T47D (cell line): Measurements from ENCODE around the gene PGRMC2.
A peak's percentile ranks its signal among the peaks of the same experiment; 100 is the strongest.

ENCODE experiments used
- DNase-seq, 2 experiments: peaks; one replicate each; pipeline versions ENCODE4 v3.0.0 to v3.0.0-alpha.2; 2011 to 2012; ENCODE audit warnings: low read depth in 1 of 2, low spot score in 1 of 2
- JUND ChIP-seq: IDR thresholded peaks from 2 replicates; pipeline ENCODE4 v1.6.1; 2012; ENCODE audit warnings: low read depth
- in situ Hi-C: cut with HindIII; loops from 2 replicates; pipeline ENCODE4 v1.10.0; 2016; ENCODE audit warnings: low sequenced_read_pairs, low pct_unique_long_range_greater_than_20kb

The PGRMC2 gene, protein sequence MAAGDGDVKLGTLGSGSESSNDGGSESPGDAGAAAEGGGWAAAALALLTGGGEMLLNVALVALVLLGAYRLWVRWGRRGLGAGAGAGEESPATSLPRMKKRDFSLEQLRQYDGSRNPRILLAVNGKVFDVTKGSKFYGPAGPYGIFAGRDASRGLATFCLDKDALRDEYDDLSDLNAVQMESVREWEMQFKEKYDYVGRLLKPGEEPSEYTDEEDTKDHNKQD

DNA sequence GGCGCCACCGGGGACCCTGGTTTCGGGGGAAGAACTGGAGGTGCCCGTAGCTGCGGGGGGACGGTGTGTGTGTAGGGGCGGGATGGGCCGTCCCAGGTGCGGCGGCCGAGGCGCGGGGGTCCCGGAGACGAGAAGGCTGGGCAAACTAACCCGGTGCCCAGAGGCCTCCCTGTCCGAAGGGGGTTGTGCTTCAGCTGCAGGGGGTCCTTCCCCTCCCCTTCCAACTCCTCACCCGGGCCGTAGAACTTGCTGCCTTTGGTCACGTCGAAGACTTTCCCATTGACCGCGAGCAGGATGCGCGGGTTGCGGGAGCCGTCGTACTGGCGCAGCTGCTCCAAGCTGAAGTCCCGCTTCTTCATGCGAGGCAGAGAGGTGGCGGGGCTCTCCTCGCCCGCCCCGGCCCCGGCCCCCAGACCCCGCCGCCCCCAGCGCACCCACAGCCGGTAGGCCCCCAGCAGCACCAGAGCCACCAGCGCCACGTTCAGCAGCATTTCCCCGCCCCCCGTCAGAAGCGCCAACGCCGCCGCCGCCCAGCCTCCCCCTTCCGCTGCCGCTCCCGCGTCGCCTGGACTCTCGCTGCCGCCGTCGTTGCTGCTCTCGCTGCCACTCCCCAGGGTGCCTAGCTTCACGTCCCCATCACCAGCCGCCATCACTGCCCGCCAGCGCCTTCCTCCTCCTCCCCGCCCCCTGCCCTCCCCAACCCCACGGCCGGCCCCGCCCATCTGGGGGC is at the start of gene PGRMC2:
Gene PGRMC2, minus strand, starts transcription at position 673 of the 730 bp plus-strand sequence. Its CDS starts 23 bp downstream, at position 650.
- TF ChIP-seq JUND: no peak
- in situ Hi-C loops: no loop called here
- peak in 1 of 2 experiments; percentile 22 for DNase-seq

DNA sequence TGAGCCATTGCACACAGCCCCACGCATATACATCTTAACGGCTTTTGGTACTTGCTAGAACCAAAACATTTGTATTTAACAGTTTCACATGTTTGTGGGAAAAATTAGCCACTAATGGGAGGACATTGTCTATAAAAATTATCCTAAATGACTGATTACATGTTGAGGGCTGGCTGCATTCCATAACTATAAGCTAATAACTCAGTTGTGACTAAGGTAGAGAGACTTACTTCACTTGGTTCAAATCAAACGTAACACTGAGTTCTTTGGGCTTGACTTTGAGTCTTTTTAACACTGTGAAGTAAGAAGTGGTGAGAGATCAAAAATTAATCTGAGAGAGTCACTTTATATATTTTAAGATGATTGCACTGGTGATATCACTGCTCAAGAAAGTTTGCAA is 47.9 kb upstream of the PGRMC2 start:
- in situ Hi-C loops: no loop called here
- TF ChIP-seq JUND: no peak
- DNase-seq: no peak

DNA sequence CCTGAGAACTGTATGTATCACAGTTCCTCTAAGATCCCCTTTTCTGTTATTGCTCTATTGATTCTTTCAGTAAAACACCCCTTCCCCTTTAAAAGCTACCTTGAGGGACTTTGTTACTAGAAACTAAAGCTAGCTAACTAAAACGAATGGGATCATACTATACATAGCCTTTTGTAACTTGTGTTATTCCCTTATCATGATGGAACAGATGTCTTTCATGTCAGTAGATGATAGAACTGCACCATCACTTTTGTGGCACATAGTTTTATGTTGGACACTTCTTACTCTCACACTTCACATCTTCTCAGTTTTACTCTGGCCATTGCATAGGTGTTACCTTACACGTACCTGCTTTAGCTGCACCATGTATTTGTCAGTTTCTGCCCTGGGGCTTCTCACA is 46.6 kb upstream of the PGRMC2 start:
- no peak for TF ChIP-seq JUND
- in situ Hi-C loops: no loop called here
- no peak for DNase-seq

DNA sequence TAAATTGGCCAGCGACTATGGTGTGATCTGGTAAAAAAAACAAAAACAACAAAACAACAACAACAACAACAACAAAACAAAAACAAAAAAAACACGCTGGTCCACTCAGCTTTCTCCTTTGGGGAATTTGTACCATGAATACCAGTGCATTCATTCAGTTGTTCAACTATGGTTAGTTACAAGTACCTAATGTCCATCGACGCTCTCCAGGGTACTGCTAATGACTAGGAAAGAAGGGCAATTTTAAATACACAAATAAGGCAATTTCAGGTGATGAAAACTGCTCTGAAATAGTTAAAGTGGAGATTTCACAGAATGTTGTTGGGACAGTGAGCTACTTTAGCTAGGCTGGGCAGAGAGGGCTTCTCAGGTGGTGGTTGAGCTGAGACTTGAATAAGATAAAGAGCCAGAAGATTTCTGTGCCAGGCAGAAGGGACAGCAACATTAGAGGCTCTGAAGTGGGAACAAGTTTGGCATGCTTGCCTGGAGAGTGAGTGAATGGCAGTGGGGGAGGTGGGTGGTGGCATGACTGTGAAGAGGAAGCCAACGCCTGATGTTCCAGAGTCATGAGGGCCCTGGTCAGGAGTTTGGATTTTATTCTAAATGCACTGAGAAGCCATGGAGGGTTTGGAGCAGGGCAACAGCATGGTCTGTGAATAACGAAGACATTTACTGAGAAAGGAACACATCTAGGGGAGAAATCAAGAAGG is 45.9 kb upstream of the PGRMC2 start:
- TF ChIP-seq JUND: no peak
- DNase-seq: no peak
- in situ Hi-C loops: no loop called here

DNA sequence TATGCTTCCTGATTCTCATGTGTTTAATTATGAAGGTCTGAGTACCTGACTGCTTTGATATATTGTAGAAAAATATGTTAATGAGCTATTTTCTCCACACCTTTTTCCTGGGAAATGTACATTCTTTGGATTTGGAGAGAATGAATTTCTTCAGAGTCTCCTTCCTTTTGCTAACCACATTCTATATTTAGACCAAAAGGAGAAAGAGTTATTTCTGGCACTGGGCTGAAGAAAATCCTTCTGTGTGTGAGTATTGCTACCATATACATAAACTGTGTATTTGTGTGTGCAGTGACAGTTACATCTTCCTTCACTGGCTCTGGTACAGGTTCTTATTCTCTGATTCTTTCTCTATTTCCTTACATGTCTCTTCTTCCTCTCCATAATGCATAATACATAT is 44.5 kb upstream of the PGRMC2 start:
- TF ChIP-seq JUND: no peak
- in situ Hi-C loops: no loop called here
- no peak for DNase-seq

DNA sequence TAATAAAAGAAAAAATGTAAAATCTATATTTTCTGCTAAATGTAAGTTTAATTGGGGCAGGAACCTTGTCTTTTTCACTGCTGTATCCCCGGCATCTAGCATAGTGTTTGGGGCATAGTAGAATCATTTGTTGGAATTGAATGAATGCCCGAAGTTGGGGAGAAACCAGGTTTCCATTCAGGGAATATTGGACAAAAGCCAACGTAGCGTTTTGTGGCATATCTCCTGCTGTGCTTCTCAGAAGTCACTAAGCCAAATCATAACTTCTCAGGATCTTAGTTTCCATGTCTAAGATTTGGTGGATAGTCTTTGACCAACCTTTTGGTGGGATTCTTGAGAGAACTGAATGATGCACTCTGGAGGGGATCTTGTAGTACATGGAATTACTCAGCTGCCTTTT is 42.0 kb upstream of the PGRMC2 start:
- TF ChIP-seq JUND: no peak
- in situ Hi-C loops: no loop called here
- DNase-seq: no peak

DNA sequence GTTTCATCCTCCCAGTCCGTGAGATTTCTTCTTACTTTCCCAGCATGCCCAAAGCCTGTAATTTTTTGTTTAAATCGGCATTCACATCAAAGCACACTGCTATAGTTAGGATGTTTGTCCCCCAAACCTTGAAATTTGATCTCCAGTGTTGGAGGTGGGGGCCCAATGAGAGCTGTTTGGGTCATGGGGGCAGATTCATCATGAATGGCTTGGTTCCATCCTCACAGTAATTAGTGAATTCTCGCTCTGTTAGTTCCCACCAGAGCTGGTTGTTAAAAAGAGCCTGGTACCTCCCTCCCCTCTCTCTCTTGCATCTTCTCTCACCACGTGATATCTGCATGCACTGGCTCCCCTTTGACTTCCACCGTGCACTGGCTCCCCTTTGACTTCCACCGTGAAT is 40.5 kb upstream of the PGRMC2 start:
- no peak for TF ChIP-seq JUND
- DNase-seq: no peak
- in situ Hi-C loops: no loop called here

DNA sequence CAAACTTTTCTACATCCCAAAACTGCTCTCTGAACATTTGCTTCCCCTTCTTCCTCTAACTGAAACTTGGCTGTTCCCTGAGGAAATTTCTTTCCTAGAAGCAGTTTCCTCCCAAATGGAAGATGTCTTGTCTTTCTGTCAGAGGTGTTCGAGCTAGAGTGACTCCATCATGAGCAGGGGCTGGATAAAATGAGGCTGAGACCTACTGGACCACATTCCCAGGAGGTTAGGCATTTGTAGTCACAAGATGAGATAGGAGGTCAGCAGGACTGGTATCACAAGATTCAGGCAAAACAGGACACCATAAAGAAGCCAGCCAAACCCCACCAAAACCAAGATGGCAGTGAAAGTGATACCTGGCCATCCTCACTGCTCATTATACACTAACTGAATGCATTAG is 35.8 kb upstream of the PGRMC2 start:
- no peak for DNase-seq
- in situ Hi-C loops: no loop called here
- TF ChIP-seq JUND: no peak

DNA sequence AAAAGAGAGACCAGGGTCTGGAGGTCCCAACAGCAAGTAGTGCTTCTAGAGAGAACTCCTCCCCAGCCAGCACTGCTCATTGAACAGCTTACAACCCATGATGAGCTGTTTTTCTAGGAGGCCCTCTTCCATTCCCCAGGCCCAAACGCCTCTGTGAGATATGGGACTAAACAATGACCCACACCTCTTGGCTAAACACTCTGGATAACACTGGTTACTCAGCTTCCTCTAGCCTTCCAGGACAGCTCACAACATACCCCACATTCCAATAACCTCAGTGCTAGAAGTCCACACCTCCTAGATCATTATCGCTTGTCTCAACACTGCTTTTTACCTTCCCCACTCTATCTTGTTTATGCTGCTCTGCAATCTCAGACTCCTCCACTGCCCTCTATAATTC is 35.4 kb upstream of the PGRMC2 start:
- peak in 1 of 2 experiments; percentile 30 for DNase-seq
- no peak for TF ChIP-seq JUND
- in situ Hi-C loops: no loop called here

DNA sequence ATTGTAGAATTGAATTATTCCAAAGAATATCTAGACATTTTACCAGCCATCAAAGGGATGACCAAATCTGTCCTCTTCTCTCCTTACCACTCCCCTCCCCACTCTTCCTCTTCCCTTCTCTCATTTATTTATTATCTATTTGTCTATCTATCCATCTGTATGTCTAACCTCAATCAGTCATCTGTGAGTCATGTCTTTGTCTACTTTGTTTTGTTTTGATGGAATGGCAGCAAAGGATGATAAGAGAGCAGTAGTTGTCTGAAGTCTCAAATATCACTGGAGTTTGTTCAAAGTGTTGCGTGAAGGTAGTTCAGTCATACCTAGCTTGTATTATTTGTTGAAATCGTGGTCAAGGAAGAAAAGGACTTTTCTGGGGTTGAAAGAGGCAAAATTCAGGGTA is 34.7 kb upstream of the PGRMC2 start:
- in situ Hi-C loops: no loop called here
- TF ChIP-seq JUND: no peak
- no peak for DNase-seq

DNA sequence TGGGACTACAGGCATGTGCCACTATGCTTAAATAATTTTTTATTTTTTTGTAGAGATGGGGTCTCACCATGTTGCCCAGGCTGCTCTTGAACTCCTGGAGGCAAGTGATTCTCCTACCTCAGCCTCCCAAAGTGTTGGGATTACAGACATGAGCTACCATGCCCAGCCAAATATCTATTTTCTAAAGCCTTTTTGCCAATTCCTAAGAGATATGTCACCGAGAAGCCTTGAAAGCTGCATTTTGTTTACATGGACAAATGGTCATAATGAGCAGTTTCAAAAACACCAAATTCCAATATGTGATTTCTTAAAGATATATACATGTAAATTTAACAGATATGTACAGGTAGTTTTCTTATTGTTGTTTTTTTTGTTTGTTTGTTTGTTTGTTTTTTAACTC is 33.0 kb upstream of the PGRMC2 start:
- no peak for TF ChIP-seq JUND

DNA sequence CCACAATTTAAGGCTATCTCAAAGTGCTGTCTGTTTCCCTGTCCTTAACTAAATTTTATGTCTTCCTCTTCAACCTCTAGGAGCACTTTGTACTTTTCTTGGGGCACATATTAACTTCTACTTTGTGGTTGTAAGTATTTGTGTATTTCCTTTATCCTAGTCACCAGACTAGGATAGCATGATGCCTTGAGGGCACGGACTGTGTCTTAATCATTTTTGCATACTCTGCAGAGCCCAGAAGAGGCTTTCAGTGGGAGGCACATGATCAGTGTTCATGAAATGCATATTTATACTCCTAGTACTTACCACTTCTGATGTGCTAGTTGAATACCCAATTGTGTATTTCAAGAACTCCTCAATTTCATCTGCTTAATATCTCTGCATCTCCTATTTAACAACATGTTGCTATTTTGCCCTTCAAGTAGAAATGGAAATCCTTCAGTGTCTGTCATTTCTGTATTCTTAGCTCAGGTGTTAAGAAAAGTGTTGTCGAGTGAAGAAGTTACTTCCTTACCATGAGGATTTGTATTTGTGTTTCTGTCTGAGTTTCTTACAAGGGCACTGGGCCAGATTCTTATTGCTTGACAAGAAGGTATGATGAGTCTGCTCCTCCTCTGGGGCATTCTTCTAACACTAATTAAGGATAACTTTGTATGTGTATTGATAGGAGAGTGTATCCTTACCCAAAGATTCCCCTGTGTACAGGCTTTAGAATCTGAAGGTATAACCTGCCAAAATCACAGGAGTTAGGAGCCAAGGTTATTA is 28.3 kb upstream of the PGRMC2 start:
- no peak for DNase-seq
- in situ Hi-C loops: no loop called here
- no peak for TF ChIP-seq JUND

More for the DNA sequence above, 33.0 kb upstream of the PGRMC2 start:
- DNase-seq: no peak
- in situ Hi-C loops: no loop called here
